MCF 10A (cell line): Measurements from ENCODE around the gene JRKL. TPM values are rescaled to one million over a fixed set of nuclear protein-coding genes. Genes with fewer than 3 reads are reported as not detected.
"Not testable (repeated sequence)": the region's sequence is repeated elsewhere in the genome, so short reads cannot be mapped to it uniquely, and the experiment has no call there.

Experiments used
- BruUV-seq: library from RNA; stranded (reverse); fragments of 400-500 nt; replicated peaks from 2 replicates; lab custom pipeline; 2021; lab: Mats Ljungman, UMichigan
- CTCF ChIA-PET: fragments of 300-600 bp; sonication (Branson Sonifier 250); formaldehyde crosslinking; extraction: SDS; loops from one replicate; lab custom pipeline; 2021; ENCODE audit warnings: antibody characterized with exemption, inconsistent platforms; lab: Yijun Ruan, JAX
- POLR2A ChIA-PET: fragments of 300-600, 350-650 bp; sonication (Branson Sonifier 250); formaldehyde crosslinking; extraction: SDS; loops from one replicate; lab custom pipeline; 2020; ENCODE audit warnings: antibody characterized with exemption, inconsistent platforms; lab: Yijun Ruan, JAX
- DNase-seq: peaks from one replicate; pipeline ENCODE4 v3.0.0-alpha.2; 2018; ENCODE audit not compliant: unreplicated experiment
- H3K27ac Mint-ChIP-seq: one replicate; pipeline ENCODE4 v1.8.0; 2022; ENCODE audit warnings: mild to moderate bottlenecking, low read depth, mixed read lengths; ENCODE audit not compliant: unreplicated experiment
- H3K27me3 Mint-ChIP-seq: one replicate; pipeline ENCODE4 v1.8.0; 2022; ENCODE audit warnings: mixed read lengths; ENCODE audit not compliant: insufficient read depth, unreplicated experiment
- H3K36me3 Mint-ChIP-seq: one replicate; pipeline ENCODE4 v1.8.0; 2022; ENCODE audit warnings: mild to moderate bottlenecking, moderate library complexity, mixed read lengths; ENCODE audit not compliant: insufficient read depth, unreplicated experiment
- H3K4me1 Mint-ChIP-seq: one replicate; pipeline ENCODE4 v1.8.0; 2022; ENCODE audit warnings: mixed read lengths; ENCODE audit not compliant: insufficient read depth, unreplicated experiment
- H3K4me3 Mint-ChIP-seq: one replicate; pipeline ENCODE4 v1.8.0; 2022; ENCODE audit warnings: mild to moderate bottlenecking, moderate library complexity, mixed read lengths; ENCODE audit not compliant: unreplicated experiment
- H3K9me3 Mint-ChIP-seq: one replicate; pipeline ENCODE4 v1.8.0; 2022; ENCODE audit warnings: mixed read lengths; ENCODE audit not compliant: unreplicated experiment
- CTCF ChIP-seq: fragments of 200-600 bp; IDR thresholded peaks from one replicate; pipeline ENCODE4 v1.8.0; 2022; ENCODE audit warnings: antibody characterized with exemption, mild to moderate bottlenecking; ENCODE audit not compliant: unreplicated experiment
- intact Hi-C: fragments of 100-400 bp; cut with micrococcal nuclease; formaldehyde crosslinking; loops from 2 replicates; pipeline ENCODE4 v1.14.1; 2022
- microRNA-seq: library from miRNA; unstranded; fragments of <30 nt; microRNA quantifications from one replicate; pipeline ENCODE4 v1.2.0, GENCODE V29; 2022
- total RNA-seq: library from RNA; stranded (reverse); gene quantifications from 2 replicates; pipeline ENCODE4 v1.2.3, GENCODE V29; 2022

Gene JRKL
- total RNA-seq, 1 experiment from 2014 or later: 11.5 TPM

- POLR2A ChIA-PET: interaction anchor here (0.7 kb wide), 1 partner anchor 1357 kb away, joined by 4 read pairs; no protein-coding TSS in a partner anchor
- no peaks in the 10 kb centered on the region for H3K36me3 Mint-ChIP-seq
- no peak overlapping the region for H3K27ac Mint-ChIP-seq
- H3K4me3 Mint-ChIP-seq: no peak overlapping the region
- intact Hi-C loops: no loop called here
- CTCF ChIA-PET: interaction anchor here (0.7 to 1.3 kb wide), 4 partner anchors 13 to 20 kb away, joined by 3 to 4 read pairs (median 4); no protein-coding TSS in a partner anchor
- no peak for TF ChIP-seq CTCF
- no TSS peak for BruUV-seq
- DNase-seq: no peak
- no peaks in the 10 kb centered on the region for H3K4me1 Mint-ChIP-seq
- no peaks in the 10 kb centered on the region for H3K9me3 Mint-ChIP-seq
- peaks cover 40% of the 10 kb centered on the region for H3K27me3 Mint-ChIP-seq
Observed at GRCh38 chr11:96413408-96413807, 23.6 kb downstream of the JRKL start.

GRCh38 chr11:96424693-96425092 is 34.9 kb downstream of the JRKL start:
- no TSS peak for BruUV-seq
- CTCF ChIA-PET: interaction anchor here (0.6 to 2.2 kb wide), 12 partner anchors 10 to 1802 kb away, joined by 3 to 13 read pairs (median 4); no protein-coding TSS in a partner anchor
- H3K36me3 Mint-ChIP-seq: no peaks in the 10 kb centered on the region
- H3K27ac Mint-ChIP-seq: no peak overlapping the region
- intact Hi-C loops: loop anchor here (10.0 kb wide), 2 partner anchors 660 to 1910 kb away; partner anchors contain the start of gene C11orf97
- TF ChIP-seq CTCF: no peak
- H3K27me3 Mint-ChIP-seq: peaks cover 80% of the 10 kb centered on the region
- H3K9me3 Mint-ChIP-seq: no peaks in the 10 kb centered on the region
- no peaks in the 10 kb centered on the region for H3K4me1 Mint-ChIP-seq
- POLR2A ChIA-PET: interaction anchor here (1.6 kb wide), 1 partner anchor 634 kb away, joined by 4 read pairs; the partner anchor contains the start of gene CEP57
- H3K4me3 Mint-ChIP-seq: no peak overlapping the region
- DNase-seq: peak; percentile 4

- intact Hi-C loops: no loop called here
- Mint-ChIP-seq H3K27me3 (peaks cover 86% of the 10 kb centered on the region), H3K4me3 (no peak overlapping the region), H3K36me3 (no peaks in the 10 kb centered on the region), H3K27ac (no peak overlapping the region), H3K9me3 (peaks cover 11% of the 10 kb centered on the region), H3K4me1 (no peaks in the 10 kb centered on the region)
- TF ChIP-seq CTCF: no peak
- DNase-seq: no peak
- ChIA-PET POLR2A (no interaction called here), CTCF (no interaction called here)
- BruUV-seq: no TSS peak
Observed at GRCh38 chr11:96430668-96431067, 40.9 kb downstream of the JRKL start.

- H3K27ac Mint-ChIP-seq, H3K4me3 Mint-ChIP-seq, intact Hi-C loops, DNase-seq, H3K36me3 Mint-ChIP-seq, H3K4me1 Mint-ChIP-seq, BruUV-seq: not testable (repeated sequence)
- ChIA-PET POLR2A (interaction anchor here (0.6 kb wide), 1 partner anchor 296 kb away, joined by 5 read pairs; no protein-coding TSS in a partner anchor), CTCF (interaction anchor here (1.5 kb wide), 1 partner anchor 31 kb away, joined by 4 read pairs; no protein-coding TSS in a partner anchor)
- H3K9me3 Mint-ChIP-seq: peaks cover 11% of the 10 kb centered on the region
- H3K27me3 Mint-ChIP-seq: peaks cover 92% of the 10 kb centered on the region
Observed at GRCh38 chr11:96432654-96433053, 42.8 kb downstream of the JRKL start.

Small RNA genes lying within 50 kb of the gene (microRNA-seq; reads per million reads assigned to microRNA genes)
- gene MIR1260B: 1.7 reads per million, percentile 11 among the genes with 10 or more reads in this experiment

Other genes starting within 250 kb of the JRKL start
- 5.3 and 8.6 TPM in 2 replicates for gene MAML2, start 46.8 kb upstream of the JRKL start, total RNA-seq
- 15.8 and 21.4 TPM in 2 replicates for gene CCDC82, start 101 bp upstream of the JRKL start, total RNA-seq